Midbrain (tissue), 1 donor: ENCODE data around the gene WWOX.
A peak's percentile ranks its signal among the peaks of the same experiment; 100 is the strongest.

ENCODE experiments used
- DNase-seq: peaks from one replicate; lab custom pipeline; 2025; lab: John Stamatoyannopoulos, UW

Gene WWOX

DNA sequence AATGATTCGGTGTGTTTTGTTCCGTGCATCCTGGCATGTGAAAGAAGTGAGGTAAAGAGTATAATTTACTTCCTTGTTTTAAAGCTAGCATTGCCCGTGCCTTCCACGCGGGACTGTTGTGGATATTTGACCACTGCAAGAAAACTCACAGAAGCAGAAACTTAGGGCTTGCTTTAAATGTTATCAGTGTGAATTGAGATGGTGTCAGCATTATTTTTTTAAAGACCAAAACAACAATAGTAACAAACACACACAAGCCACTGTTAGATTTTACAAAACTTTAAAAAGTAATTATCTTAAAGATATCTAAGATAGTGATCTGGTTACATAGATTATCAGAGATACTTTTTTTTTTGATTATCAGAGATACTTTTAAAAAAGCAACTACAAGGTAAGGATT is 47.4 kb downstream of the WWOX start:
- no peak for DNase-seq

- no peak for DNase-seq
Observed at GRCh38 chr16:78147911-78148401, 48.5 kb downstream of the WWOX start.

GRCh38 chr16:78150233-78150632 is 50.8 kb downstream of the WWOX start:
- no peak for DNase-seq

- no peak for DNase-seq
Observed at GRCh38 chr16:78154729-78155461, 55.4 kb downstream of the WWOX start.

- DNase-seq, result no peak
Observed at GRCh38 chr16:78155791-78156345, 56.4 kb downstream of the WWOX start.

GRCh38 chr16:78161023-78161729 is 61.7 kb downstream of the WWOX start:
- DNase-seq, result no peak

- DNase-seq, result no peak
Observed at GRCh38 chr16:78163772-78164670, 64.6 kb downstream of the WWOX start.

GRCh38 chr16:78170494-78170933 is 71.1 kb downstream of the WWOX start:
- DNase-seq, result no peak

DNA sequence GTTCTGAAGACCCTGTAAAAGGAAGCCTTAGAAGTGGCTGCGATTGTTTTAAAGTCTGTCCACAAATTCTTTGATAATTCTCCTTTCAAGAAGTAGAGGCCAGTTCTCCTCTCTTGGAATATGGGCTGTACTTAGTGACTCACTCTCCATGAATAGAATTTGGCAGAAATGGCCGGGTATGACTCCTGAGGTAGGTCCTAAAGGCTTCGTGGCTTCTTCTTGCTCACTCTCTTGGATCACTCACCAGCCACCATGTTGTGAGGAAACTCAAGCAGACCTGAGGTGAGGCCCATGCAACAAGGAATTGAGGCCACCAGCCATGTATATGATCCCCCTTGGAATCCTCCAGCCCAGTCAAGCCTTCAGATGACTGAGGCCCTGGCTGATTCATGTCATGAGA is 75.8 kb downstream of the WWOX start:
- no peak for DNase-seq

DNA sequence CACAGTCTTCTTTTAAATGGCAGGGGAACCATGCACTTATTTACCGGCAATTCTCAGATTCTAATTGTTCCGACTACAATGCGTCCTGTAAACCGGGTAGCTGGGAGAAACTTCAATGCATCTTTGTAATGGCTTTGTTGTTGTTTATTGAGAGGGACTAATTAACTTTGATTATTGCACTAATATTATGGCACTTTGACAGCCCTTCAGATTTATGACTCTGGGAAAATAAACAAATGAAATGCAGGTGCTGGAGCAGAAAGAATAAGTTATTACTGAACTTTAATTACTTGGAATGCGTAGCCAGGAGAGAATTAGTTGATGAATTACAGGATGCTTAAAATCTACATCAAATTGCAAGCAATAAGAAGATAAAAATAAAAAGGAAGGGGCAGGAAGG is 77.0 kb downstream of the WWOX start:
- DNase-seq, result no peak

- no peak for DNase-seq
Observed at GRCh38 chr16:78177218-78177617, 77.8 kb downstream of the WWOX start.

- DNase-seq, result no peak
Observed at GRCh38 chr16:78177987-78178386, 78.5 kb downstream of the WWOX start.

- DNase-seq, result no peak
Observed at GRCh38 chr16:78179666-78180065, 80.2 kb downstream of the WWOX start.

DNA sequence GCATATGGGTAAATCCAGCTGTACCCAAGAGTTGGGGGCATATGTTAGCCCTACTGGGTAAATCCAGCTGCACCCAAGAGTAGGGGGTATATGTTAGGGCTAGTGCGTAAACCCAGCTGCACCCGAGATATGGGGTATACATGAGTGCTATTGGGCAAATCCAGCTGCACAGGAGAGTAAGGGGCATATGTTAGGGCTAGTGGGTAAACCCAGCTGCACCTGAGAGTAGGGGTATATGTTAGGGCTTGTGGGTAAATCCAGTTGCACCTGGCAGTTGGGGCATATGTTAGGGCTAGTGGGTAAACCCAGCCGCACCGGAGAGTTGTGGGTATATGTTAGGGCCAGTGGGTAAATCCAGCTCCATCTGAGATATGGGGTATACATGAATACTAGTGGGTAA is 80.9 kb downstream of the WWOX start:
- no peak for DNase-seq

DNA sequence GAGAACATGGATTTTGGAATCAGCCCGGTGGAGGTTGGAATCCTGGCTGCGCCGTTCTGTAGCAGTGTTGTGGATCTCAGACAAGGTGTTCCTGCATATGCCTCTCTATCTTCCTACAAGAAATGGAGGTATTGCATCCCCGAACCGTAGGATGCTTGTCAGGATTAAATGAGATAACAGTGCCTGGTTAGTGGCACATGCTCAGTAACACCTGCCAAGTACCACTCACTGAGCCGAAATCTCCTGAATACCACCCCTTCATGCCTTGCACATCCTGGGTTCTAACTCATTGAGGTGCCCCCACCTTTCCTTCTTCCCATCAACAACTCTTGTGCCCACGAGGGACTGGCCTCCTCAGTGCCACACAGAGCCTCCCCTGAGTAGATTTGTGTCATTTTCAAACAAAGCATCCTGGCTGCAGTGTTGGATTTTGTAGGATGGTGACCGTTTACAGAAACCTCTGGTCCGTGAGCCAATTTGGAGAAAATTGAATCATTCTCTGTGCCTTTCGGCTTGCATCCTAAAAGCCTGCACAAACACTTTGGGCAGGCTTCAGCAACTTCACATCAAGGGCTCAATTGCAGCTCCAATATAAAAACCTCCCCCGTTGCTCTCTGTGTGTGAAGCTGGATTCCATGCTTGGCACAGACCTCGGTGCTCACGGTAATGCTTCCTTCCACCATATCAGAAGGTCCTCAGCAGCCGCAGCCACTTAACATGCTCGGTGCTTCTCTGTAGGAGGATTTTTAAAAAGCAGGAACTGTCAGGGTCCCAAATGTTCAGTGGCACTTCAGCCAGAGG is 84.2 kb downstream of the WWOX start:
- DNase-seq, result peak; percentile 50

DNA sequence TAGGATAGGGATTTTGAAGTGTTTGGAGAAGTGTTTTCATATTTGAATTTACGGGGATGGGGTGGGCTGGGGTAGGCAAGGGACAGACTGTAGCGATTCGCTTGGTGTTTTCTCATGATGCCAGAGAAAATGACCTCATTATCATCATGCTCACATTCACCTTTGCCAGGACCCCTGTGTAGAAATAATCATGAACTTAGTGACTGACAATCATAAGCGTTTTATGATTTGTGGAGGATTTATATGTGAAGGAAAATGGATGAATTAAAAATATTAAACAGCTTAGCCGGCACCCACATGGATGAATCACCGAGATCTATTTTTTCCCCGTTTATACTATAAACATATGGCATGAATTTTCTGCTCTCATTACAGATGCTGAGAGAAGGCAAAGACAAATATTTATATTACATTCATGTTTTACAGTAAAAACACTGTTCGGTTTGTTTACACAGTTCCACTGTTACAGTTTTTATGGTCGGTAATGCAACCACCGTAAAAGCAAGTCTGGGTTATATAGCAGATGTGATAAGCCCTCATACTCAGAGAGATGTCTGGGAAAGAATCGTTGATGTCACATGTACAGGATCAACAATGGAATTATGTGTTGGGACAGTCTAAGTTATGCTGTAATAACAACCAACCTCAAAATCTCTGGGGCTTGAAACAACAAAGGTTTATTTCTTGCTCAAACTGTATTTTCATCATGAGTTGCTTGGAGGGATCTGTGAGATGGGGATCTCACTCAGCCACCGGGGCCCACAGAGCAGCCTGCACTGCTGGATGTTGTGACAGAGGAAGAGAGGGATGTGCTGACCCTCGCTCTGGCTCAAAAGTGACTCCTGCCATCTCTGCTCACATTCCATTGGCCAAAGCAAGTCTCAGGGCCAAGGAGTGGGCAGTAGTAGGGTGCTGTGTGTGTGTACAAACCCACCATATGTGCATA is 85.1 kb downstream of the WWOX start:
- DNase-seq, result no peak

DNA sequence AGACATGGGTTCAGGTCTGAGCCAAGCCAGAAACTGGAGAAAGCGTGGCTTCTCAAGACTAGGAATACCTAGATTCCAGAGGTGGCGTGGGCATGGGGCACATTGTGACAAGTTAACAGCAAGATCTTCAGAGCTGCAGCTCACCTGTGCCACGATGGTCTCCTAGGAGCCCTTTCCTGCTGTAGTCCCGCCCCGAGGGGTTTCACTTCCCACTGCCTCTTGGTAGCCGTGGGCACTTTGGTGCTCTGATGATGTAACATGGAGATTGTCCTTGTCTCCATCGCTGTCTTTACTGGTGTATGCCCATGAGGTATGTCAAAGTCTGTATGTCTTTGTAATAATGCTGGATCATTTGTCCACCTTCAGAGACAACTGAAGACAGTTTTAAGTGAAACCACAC is 89.7 kb downstream of the WWOX start:
- no peak for DNase-seq

DNA sequence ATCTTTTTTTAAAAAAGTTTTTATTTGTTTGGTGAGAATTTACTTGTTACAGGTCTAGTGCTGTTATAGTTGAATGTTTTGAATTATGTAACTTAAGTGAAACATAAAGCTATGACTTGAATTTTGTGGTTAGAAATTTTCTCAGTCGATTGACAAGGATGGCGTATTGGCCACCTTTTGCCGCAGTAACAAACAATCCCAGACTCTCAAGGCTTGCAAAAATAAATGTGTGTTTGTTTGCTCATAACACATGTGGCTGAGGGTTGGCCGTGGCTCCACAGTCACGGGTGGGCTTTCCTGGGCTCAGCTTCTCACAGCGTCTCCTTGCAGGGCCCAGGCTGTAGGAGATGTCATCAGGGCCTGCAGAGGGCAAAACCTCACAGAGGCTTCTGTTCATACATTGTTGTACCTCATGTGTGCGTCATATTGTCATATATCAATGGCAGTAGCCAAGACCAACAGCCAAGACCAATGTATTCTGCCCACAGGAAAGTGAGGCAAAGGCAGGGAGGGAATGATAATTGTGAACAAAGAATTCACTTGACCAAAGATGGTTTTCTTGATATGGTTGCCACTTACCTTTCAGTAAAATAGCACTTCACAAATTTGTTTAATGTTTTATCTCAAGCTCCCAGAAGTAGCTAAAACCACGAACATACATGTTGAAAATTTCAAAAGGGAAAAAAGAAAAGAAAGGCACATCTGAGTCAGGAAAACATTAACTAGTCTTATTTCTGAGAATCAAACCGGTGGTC is 93.5 kb downstream of the WWOX start:
- DNase-seq, result no peak

DNA sequence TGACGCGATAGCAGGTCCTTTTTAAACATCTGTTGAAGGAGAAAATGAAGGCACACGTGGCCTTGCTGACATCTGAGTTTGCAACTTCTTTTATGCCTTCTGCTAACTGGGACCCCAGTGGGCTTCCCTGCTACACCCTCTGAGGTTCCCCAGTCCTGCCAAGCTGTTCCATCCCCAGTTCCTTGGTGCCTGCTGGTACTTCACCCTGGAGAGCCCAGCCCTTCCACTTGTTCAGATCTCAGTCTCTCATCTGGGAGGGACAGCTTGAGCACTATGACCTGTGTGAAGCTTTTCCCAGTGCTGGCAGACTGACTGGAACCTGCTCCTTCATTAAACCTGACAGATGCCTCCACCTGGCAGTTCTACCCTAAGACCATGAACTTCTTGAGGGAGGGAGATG is 95.5 kb downstream of the WWOX start:
- DNase-seq, result no peak
